Measurements from ENCODE around the gene MYO1F.
"Not testable (repeated sequence)": the region's sequence is repeated elsewhere in the genome, so short reads cannot be mapped to it uniquely, and the experiment has no call there.

Gene MYO1F

DNA sequence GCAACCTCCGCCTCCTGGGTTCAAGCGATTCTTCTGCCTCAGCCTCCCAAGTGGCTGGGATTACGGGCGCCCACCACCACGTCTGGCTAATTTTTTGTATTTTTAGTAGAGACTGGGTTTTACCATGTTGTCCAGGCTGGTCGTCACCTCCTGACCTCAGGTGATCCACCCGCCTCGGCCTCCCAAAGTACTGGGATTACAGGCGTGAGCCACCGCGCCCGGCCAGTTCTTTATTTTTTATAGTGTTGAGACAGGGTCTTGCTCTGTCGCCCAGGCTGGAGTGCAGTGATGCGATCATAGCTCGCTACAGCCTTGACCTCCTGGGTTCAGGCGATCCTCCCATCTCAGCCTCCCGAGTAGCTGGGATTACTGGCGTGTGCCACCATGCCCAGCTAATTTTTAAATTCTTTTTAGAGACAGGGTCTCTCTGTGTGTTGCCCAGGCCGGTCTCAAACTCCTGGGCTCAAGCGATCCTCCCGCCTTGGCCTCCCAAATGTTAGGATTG lies 62.7 kb downstream of the MYO1F start:
- not testable (repeated sequence) for DNase-seq

- peak; percentile 95 for DNase-seq
These were observed 63.3 kb downstream of the MYO1F start, which contains the start of gene ZNF414 for GRCh38 chr19:8513687-8514504. Gene ZNF414, minus strand, starts transcription at chr19:8514167. Its CDS starts 121 bp downstream, at chr19:8514046.

GRCh38 chr19:8513036-8513686 lies 64.1 kb downstream of the MYO1F start:
- no peak for DNase-seq

DNA sequence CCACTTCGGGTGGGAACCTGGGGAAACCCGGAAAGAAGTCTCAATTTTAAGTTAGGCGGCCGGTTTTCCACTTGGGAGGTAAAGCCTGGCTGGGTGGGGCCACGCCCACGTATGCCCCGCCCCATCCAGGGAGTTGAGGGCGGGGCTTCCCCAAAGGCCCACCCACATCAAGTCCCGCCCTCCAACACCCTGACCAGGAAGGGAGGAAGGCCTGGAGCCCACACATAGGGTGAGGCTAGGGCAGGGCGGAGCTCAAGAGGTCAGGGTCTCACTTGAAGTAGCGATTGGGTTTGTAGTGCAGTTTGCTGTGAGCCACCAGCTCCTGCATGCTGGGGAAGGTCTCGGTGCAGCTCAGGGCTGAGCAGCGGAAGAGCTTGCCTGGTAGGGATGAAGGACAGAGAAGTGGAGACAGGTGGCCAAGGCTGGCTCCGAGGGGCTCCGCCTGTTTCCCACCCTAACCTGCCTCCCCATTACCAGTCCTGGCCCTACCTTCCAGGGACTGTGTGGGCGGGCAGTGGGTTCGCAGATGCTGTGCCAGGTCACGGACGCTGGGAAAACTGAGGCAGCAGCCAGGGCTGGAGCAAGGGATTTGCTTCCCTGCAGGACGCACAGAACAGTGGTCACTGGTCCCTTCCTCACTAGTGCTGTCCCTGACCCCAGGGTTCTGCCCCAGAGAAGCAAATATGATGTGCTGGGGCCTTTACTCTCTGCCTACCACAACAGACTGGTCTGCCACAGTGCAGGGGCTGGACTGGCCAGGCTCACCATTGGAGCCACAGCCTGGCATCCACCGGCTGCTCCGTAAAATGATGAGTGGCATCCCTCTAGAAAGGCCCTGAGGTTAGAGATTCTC lies 64.9 kb downstream of the MYO1F start:
- DNase-seq = no peak

DNA sequence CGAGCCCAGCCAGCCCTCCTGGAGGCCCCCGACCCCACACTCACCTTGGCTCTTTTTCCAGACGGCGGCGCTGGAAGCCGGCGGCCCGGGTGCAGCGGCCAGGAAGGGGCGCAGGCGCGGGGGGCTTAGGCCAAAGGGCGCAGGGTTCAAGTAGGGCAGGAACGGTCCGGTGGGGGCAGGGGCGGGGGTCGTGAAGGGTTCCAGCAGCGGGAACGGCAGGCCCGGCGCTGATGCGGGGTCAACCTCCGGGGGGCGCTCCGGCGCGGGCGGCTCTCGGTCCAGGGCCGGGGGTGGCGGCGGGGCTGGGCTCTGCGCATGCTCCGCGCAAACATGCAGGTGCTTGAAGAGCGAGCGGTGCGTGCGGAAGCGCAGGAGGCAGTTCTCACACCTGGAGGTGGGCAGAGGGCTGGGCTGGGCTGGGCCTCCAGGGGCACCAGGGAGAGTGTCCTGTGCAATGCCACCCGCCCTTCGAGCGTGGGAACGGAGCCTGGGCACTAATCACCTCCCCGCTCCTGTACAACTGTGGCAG lies 65.6 kb downstream of the MYO1F start:
- DNase-seq = no peak

- DNase-seq = no peak
These were observed 66.6 kb downstream of the MYO1F start for GRCh38 chr19:8510589-8511115.

GRCh38 chr19:8506402-8506957 lies 70.8 kb downstream of the MYO1F start:
- DNase-seq = no peak

DNA sequence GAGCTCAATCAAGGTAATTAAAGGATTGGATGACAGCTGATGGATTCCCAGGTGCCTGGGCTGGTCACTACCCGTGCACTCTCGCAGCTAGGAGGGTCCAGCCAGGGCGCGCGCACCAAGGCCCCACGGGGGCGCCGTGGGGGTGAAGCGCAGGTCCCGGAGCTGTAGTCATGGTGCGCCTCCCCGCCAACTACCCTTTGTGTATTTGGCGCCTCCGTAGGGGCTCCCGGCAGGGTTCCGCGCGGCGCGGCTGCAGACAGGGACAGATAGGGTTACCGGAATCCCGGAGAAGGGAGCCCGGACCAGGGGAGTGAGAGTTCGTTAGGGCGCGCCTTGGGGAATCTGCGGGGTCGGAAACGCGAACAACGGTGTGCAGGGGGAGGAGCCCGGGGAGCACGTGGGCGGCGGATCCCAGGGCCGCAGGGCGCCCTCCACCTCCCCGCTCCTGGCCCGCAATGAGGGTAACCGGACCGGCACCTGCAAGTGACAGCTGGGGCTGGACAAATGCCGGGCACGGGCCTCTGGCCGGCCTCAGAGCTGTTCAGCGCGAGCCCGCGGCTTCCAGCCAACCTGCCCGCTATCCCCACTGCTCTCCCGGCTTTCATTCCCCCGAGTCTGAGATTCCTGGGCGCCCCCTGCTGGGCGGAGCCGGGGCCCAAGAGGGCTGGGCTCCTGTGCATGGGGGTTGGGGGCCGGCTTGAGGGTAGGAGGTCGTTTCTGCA lies 71.4 kb downstream of the MYO1F start:
- peak; percentile 77 for DNase-seq

DNA sequence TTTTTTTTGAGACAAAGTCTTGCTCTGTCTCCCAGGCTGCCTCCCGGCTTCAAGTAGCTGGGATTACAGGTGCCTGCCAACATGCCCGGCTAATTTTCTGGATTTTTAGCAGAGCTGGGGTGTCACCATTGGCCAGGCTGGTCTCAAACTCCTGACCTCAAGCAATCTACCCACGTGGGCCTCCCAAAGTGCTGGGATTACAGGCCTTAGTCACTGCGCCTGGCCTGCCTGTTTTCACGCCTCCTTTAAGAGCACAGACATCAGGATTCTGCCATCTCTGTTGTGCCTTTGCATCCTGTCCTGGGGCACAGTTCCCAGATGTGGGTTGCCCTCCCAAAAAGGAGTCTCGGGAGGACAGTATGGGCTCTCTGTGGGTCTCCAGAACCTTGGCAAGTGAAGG lies 72.3 kb downstream of the MYO1F start:
- DNase-seq = no peak

DNA sequence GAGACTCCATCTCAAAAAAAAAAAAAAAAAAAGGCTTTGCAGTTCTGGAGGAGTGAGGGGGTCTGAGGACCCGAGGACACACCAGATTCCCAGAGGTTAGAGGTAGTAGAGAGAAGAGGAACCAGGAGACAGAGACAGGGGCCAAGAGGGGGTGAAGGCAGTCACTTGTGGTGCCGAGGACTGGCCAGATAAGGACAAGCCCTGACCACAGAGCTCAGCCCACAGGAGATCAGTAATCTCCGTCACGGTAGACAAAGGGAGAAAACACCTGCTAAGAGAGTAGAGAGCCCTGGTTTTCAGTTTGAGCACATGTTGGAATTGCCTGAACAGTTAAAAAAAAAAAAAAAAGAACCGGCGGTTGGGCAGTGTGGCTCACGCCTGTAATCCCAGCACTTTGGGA lies 73.1 kb downstream of the MYO1F start:
- DNase-seq = no peak

DNA sequence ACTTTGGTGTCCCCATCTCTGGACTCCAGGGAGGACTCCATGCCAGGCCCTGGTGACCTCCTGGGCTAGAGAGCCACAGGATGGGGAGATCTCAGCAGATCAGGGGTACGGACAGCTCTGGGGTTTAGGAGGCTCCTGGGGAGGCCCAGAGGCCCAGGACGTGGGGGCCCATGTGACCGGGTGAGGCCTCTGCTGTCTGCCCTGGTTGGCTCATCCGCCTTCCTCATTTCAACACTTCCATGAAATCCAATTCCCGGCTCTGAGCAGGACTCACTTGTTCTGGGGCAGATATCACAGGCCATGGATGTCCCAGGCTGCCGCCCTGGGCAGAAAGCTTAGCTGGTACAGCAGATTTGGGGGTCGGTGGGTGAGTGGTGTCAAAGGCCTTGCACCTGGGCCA lies 73.7 kb downstream of the MYO1F start:
- DNase-seq = no peak

- DNase-seq = no peak
These were observed 75.3 kb downstream of the MYO1F start for GRCh38 chr19:8501981-8502380.

- DNase-seq = no peak
These were observed 75.7 kb downstream of the MYO1F start for GRCh38 chr19:8501516-8501915.

DNA sequence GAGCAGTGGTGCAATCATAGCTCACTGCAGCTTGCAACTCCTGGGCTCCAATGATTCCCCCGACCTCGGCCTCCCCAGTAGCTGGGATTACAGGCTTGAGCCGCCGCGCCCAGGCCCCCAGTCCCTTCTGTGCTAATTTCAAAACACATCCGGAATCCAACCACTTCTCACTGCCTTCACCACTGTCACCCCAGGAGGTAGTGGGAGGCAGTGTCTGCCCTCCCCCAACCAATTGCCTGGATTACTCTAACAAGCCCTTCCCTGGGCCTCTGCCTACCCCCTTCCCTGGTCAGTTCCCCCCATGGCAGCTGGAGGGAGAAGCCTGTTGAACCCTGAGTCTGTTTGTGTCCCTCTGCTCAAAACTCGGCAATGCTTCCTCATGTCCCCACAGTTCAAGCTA lies 77.1 kb downstream of the MYO1F start:
- DNase-seq = no peak

DNA sequence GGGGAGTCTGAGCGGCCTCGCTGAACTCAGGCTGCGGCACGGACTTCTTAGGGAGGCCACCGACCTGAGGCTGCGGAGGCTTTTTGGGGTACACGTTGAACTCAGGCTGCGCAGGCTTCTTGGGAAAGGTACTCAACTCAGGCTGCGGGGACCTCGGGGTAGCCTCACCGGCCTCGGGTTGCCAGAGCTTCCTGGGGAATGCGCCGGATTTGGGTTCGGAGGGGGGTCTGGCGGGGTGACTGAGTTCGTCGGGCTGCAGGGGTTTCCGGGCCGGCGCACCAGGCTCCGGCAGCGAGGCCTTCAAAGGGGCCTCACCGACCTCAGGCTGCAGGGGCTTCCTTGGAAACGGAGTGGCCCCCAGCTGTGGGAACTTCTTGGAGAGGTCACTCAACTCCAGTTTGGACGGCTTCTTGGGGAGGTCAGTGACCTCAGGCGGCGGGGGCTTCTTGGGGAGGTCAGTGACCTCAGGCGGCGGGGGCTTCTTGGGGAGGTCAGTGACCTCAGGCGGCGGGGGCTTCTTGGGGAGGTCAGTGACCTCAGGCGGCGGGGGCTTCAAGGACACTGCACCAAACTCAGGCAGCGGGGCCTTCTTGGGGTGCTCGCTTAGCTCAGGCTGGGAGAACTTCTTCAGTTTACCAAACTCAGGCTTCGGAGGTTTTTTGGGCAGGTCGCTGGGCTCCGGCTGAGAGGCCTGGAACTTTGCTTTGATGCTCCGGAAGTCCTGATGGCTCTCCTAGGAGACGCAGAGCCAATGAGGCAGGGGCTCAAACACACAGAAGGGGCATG lies 78.0 kb downstream of the MYO1F start:
- no peak for DNase-seq

DNA sequence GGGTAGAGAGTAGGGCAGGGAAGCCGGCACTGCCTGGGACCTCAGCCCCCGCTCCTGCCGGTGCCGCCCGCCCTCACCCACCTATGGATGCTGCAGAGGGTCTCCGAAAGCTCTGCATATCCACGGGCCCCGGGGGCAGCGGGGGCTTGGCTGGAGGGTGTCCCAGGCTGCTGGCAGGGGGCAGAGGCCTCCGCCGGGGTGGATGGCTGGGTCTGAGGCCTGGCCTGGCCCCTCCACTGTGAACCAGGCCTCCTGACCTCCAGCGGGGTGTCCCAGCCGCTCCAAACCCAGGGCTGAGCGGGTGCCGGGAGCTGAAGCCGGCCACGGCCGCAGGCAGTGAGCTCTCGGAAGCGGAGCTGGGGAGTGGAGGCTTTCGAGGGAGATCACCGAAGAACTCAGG lies 78.9 kb downstream of the MYO1F start:
- no peak for DNase-seq

DNA sequence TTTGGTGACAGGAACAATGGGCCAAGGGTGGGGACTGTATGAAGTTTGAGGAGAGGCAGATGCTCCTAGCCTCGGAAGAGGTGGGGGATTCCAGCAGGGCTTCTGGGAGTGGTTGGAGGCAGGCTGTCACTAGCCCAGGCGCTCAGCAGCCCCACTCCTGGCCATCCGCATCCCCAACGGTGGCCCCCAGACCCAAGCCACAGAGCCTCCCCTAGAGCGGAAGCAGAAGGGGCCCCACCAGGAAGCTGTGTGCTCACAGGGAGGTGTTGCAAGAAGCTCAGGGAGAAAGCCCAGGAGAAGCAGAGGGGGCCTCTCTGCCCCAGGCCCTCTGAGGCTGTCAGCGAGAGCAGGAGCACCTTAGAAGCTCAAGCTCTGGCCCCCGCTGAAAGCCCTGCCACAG lies 83.1 kb downstream of the MYO1F start:
- DNase-seq = peak; percentile 62

DNA sequence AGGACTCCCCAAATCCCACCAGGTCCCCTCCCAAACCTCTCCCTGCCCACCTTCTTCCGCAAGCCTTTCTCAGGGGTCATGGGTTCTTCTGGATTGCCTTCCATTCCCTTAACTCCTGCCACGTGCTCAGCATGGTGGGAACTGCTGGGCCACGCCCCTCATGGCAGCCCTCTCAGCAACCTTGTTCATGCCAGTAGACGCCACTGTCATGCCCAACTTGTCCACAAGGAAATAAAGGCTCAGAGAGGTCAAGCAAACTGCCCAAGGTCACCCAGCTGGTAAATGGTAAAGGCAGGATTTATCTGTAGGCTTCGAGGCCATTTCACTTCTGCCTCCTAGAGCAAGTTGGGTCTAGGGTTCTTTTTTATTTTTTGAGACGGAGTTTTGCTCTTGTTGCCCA lies 85.7 kb downstream of the MYO1F start:
- DNase-seq = no peak

- no peak for DNase-seq
These were observed 86.4 kb downstream of the MYO1F start for GRCh38 chr19:8490873-8491272.

DNA sequence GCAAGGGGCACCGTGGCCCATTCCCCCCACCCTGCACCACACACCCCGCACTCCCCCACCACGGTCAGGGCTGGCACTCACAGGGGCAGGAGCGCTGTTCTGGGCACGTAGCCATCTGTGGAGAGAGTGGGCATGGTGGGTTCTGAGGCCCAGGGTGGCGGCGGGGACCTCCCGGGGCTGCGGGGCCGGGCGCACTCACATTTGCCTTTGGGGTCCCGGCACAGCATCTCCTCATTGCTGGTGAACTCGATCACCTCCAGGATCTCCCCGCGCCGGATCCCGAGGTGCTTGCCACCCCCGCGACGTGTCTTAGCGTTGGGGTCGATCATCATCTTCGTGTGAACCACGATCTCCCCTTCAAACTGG lies 86.9 kb downstream of the MYO1F start:
- DNase-seq = no peak

Data from NCI-H2171 treated with DMSO at 0.1 percent for 48 hours (cell line).